GM21529 (cell line): Measurements from ENCODE around the gene PKHD1.

Source experiments
- ATAC-seq: cut with Tn5 transposase; IDR thresholded peaks from one replicate; pipeline ENCODE4 v1.9.1; 2021; ENCODE audit not compliant: unreplicated experiment

The PKHD1 gene

DNA sequence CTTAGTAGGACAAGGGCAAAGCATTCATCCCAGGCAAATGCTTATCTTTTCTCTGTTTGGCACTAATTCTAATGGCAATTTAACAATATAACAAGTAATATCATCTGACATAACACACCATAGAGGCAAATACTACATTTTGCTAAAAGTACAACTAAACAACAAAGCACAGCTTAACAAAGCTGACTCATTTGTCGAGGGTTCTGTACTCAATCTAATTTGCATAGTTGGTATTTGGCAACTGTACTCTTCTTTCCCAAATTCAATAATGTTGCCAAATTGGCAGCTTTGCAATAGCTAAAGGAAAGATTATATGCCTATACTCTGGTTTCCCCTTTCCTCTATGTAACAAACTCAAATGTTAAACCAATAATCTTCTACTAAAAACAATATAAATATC, 461.0 kb downstream of the PKHD1 start:
- no peak for ATAC-seq

DNA sequence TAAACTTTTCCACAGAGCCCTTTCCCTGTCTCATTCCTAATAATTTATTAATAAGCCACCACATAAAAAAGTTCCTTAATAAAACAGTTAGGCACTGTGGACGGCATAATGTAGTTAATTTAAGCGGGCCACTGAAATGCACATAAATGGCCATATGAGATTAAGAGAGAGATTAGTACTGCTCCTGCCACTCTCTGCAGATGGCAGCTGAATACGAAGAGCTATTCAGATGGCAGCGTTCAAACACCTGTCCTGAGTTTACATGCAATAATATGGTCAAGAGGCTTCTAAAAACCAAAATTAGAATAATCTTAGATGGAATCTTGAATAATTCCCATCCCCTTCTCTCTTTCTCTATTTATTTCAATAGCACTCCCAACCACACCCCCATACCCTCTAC, 461.8 kb downstream of the PKHD1 start:
- no peak for ATAC-seq

DNA sequence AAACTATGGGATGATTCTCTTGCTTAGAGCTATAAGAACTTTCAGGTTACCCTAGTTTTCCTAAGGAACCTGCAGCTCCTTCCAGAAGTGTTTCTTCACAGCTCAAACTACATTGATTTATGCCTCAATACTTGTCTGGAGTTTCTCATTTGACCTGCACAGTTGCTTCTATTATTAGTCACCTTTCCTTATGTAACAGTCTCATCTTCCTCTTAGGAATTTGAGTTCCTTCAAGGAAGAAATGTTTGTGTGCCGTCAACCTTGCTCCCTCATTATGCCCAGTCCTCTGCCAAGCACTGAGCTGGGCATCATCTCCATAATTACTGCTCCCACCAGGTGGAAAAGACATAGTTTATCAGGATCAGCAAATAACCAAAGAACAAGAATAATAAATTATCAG, 466.4 kb downstream of the PKHD1 start:
- ATAC-seq, result no peak

DNA sequence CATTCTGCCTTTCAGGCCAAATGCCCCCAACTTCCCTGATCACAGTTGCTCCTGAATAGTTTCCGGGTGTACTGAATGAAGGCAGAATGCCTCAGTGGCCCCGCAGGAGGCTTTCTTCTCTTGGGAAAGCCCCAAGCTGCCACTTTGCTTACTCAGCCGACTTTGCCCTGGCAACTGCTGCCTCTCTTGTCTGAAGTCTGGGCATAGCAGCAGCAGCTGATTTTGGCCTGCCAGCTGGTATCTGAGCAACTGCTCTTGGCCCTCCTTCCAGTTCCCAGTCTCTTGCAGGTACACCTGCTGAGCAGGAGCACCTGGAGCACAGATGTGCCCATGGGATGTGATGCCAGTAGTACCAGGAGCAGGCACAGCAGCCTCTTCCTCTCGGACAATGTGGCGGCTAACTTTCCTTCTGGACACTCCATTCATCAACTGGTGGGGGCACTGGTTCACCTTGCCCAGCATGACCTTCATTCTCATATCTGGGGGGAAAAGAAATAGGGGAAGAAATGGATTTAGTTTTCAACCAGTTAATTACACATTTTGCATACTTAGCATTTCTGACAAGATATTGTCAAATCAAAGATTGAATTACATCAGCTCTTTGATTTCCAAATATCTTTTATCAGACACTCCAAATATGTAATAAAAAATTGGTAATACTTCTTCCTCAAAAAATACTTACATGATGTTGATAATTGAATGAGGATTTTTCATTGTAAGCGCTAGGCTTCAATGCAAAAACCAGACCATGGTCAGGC, 468.2 kb downstream of the PKHD1 start:
- no peak for ATAC-seq

DNA sequence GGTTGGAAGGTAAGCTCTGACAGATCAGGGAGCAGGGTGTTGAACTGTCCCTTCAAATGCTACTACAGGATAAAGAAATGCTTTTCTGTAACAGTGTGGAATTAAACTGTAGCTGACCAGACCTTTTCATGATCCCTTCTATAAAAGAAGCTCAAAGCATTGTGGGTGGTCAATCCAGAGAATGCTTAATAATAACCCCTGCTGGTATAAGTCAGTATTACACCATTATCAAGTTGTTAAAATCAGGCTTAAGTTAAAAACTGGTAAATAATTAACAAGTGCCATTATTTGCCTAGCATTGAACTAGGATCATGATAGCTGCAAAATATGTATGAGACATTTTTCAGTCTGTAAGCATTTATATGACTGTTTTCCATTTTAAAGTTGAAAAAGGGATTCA, 468.9 kb downstream of the PKHD1 start:
- ATAC-seq, result no peak

DNA sequence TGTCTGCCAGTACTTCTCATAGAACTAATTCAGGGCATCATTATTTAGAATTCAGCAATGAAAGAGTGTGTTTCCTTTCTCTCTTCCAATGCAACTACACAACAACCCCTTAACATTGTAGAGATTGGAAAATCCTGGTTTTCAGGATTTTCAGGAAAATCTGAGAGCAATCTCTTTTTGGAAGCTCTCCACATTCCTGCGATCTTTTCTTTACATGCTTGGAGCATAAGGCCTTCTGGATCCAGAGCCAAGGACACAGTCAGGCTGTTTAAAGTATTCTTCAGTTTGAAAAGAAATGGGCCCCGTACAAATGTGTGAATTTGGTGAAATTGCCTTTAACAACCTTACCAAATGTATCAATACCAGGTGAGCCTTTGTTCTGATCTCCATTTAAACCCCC, 469.7 kb downstream of the PKHD1 start:
- no peak for ATAC-seq

DNA sequence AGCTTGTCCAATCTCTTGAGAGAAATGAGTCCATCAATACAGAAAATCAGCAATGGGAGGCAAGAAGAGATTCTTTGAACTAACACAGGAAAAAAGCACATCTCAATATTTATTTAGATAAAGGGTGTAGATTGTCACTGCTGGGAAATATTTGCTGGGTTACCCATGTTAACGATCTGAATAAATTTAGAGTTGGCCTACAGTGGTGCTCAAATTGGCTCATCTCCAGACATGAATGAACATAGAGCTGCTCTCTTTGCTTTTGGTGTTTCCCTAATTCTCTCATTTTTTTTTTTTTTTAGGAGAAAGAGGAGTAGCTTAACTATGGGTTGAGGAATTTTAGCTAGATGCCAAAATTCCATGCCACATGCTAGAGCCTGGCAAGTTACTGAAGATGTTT, 471.2 kb downstream of the PKHD1 start:
- no peak for ATAC-seq

DNA sequence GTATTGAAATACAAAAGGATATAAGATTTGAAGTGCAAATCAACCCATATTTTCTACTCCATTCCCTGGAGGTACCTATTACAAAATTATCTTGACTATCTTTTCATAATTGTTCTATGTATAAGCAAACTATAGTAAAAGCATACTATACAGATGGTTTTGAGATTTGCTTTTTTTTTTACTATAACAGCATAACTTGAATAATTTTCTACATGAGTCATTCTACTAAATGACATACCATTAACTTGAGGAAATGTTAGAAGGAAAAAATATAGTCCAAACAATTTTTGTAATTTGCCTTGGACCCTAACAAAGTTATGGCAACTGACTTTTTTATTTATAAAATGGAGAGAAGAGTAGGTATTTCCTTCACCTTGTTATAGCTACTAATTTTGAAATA, 472.7 kb downstream of the PKHD1 start:
- no peak for ATAC-seq

DNA sequence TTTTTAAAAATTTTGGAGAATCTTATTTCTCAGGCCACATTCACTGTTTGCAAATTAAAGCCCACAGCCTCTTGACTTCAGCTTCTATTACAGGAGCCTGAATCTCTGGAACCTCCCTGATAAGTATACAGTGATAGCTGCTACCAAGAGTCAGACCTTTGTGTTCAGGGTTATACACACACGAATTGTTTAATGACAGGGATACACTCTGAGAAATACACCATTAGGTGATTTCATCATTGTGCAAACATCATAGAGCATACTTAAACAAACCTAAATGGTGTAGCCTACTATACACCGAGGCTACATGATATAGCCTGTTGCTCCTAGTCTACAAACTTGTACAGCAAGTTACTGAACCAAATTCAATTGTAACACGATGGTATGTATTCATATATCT, 473.9 kb downstream of the PKHD1 start:
- ATAC-seq, result no peak

DNA sequence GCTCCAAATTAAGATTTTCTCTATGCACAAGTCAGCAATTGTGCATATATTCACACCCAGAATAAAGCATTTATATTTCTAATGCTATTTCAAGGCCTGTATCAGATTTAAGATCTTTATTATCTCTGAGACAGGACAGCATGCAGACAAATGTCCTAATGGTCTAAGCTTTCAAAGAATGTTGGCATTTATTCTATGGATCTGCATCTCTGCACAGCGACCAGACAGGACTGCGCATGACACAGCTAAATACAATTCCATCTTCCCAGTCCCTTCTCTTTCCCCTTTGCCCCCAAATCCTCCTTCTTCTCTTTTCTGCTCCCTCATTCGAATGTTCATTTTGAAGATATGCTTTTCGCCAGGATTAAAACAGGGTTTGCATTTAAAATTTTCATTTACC, 478.5 kb downstream of the PKHD1 start:
- ATAC-seq, result no peak

DNA sequence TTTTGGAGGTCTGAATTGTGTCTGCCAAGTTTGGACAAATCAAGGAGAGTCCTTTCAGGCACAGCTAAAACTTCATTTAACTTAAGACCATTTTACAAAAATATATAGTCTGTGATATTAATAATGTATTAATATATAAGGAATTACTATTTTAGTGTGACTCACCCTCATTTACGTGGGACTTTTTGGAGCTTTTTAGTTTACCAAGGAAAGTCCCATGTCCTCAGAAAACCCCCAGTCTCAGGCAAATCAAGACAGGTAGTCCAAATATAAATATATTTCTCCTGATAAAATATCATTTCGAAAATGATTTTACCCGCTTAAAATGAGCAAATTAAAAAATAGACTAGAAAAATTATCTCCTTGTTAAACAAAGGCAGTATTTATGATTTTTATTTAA, 479.0 kb downstream of the PKHD1 start:
- no peak for ATAC-seq

DNA sequence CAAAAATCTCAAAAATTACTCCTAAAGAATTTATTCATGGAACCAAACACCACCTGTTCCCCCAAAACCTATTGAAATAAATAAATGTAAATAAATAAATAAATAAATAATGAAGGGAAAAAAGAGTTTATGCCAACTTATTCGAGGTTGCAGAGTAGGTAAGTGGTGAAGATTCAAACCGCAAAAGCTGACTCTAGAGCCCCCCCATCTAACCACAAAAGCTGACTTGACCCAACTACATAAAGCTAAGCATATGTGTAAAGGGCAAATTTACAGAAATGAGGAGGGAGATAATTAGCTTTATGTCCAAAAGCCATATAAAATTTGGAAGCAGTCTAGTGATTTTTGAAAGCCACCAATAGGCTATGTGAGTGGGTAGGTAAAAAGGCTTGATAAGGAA, 486.9 kb downstream of the PKHD1 start:
- ATAC-seq, result no peak

DNA sequence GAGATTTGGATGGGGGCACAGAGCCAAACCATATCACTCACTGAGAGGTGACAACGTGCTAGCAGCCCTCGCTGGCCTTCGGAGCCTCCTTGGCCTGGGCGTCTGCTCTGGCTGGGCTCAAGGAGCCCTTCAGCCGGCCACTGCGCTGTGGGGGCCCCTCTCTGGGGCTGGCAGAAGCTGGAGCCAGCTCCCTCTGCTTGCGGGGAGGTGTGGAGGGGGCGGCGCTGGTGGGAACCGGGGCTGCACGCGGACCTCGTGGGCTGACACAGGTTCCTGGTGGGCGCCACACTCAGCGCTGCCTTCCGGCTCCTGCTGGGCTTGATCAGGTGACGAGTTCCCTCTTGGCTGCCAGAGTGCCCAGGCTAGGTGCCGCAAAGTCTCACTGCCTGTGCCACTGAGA, 489.2 kb downstream of the PKHD1 start:
- no peak for ATAC-seq

DNA sequence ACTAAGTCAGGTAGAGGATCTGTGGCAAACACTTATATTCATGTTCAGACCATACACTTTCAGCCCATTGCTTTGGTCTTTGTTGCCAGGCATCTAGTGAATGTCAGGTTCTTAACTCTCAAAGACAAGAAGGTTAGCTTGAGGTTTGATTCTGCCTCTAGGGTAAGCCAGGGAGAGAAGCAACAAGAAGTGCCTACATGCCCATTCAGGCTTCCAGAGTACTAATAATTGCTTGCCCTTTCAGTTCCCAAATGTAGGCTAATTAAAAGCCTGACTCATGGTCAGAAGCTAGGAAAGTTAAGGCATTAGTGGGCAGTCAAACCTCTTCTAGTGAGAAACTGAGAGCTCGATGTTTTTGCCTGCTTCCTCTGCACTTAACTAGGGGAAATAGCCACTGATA, 492.4 kb downstream of the PKHD1 start:
- ATAC-seq, result no peak

DNA sequence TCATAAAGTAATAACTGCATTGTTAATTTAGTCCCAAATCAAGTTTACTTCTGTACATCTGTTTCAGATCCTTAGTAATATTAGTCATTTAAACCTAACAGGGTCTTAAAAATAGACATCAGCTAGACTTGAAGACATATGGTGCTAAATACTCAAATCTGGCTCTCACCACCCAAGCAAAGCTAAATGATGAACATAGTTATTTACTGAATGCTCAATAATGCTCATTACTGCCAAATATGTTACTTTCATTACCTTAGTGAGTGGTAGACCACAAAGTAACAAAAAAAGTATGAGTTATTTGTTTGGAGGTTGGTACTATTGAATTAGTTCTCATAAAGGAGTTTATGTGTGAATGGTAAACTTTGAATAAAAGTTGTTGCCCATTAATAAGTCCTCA, 502.1 kb downstream of the PKHD1 start:
- ATAC-seq, result no peak

DNA sequence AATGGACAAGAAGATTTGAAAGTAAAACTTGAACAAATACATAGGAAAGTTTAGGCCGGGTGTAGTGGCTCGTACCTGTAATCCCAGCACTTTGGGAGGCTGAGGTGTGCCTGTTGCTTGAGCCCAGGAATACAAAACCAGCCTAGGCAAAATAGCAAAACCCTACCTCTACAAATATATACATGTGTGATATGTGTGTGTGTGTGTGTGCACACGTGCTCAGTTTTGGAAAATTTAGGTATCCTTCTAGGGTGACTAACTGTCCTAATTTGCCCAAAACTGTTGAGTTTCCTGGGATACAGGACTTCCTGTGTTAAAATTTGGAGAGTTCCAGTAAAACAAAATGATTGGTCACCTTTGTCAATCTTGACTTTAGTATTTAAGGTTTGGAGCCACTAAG, 503.2 kb downstream of the PKHD1 start:
- ATAC-seq, result no peak

DNA sequence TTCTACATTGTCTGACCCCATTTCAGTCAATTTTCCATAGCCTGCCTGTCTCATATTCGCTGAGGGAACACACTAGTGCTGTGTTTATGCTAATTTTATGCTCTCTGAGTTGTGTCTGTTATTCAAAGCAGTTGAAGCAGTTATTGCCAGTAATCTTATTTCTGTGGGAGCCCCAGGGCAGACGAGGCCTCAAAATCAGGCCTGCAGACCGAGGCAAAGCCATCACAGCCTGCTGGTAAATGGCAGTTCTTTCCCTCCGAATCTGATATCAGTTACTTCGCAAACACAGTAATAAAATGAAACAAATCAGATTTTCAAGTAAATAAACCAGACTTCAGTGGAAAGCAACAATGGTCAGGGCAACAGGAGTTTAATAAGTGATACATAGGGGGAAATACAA, 508.4 kb downstream of the PKHD1 start:
- no peak for ATAC-seq

DNA sequence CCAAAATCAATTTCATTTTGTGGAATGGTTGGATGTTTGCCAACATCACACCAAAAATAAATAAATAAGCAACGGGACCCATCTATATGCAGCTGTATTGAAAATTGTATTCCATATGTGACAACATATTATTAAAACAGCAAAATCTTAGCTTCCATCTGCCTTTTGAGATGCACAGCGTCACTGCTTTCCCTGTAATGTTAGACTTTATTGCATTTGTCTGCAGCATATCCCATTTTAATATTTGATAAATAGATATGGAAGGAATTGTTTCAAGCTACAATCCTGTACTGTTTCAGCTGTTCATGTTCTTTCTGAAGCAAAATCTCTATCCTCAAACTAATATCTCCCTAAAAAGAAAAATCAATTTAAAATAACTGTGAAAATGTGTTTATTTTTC, 509.1 kb downstream of the PKHD1 start:
- ATAC-seq, result no peak

DNA sequence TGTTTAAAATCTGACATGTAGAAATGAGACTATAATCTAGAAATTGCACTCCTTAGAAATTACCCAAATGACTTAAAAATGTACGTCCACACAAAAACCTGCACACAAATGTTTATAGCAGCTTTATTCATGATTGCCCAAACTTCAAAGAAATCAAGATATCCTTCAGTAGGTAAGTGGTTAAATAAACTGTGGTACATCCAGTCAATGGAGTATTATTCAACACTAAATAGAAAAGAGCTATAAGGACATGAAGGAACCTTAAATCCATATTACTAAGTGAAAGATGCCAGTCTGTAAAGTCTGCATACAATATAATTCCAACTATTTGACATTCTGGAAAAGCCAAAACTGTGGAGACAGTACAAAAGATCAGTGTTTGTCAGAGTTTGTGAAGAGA, 513.4 kb downstream of the PKHD1 start:
- no peak for ATAC-seq

DNA sequence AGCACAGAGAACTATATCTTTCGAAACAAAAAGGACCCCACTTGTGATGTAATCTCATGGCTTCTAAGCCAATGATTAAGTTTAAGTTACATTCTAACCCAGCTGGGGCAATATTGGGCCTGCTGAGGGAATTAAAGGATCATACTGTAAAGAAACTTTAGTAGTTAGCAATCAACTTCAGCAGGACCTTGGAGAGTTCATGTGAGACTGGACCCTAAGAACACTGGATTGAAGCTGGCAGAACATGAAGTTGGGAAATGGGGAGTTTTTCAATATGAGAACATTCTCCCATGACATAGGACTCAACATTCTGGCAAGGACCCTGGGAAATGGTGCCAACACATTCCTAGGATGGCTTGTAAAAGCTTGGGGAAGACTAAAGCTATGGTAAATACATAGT, 516.2 kb downstream of the PKHD1 start:
- no peak for ATAC-seq

DNA sequence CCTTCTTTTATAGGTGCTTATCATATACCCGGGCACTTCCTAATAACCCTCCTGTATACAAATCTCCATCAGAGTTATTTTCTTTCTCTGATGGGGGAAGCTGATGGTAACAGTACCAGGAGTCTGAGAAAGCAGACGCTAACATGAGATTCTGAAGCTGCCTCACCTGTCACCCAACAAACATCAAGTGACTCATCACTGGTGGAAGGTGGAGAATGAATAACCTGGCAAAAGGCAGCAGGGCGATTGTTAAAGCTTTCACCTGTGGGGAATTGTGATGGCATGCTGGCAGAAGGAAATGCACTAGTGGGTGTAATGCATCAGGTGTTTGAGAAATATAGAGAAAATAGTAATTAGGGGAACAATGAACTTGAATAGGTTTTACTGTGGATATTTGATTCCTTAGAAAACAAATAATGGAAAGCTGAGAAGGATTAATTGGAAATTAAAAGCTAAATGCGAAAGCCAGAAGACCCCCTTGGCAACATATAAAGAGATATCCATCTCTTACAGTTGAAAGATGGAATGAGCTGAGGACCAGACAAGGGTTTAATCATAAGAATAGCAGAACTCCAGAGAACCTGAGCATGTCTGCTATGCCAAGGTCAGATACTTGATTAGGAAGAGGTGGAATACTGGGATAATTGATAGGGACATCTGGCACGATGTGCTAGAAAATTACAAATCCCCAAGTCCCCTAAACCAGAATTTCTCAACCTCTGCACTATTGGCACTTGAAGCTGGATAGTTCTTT, 517.1 kb downstream of the PKHD1 start:
- ATAC-seq, result no peak

DNA sequence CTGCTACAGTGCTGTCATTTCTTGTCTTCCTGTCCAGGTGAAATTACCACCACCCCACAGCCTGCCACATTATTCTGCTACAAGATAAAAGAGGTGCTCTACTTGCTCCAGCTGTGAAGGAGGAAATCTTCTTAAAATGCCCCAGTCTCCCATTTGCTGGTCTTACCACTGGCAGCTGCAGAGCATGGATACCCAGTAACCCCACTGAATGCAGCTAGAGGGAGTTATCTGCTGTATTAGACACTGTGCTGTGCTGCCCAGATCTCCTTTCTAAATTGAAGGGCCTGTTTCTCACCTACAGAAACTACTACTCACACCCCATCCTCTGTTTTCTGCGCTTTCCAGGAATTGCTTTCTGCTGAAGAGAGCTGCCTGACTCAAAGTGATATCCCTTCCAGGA, 517.8 kb downstream of the PKHD1 start:
- no peak for ATAC-seq

DNA sequence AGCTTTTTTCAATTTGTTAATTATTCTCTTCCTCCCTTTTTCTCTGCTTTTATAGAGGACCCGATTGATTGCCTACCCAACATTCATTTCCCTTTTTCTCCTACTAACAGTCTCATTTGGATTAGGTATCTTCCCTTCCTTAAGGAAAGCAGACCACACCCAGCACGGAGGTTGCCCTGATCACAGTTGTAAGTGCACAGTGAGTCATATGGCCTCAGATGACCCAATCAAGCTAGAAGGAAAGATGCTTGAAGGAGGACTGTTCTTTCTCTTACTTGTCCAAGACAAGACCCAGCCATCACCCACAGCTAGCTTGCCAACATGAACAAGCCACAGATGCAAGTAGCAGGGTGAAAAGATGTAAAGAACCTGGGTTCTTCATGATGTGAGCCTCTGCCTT, 518.6 kb downstream of the PKHD1 start:
- ATAC-seq, result no peak
